ENCODE results near the gene SLC9A9.

DNA sequence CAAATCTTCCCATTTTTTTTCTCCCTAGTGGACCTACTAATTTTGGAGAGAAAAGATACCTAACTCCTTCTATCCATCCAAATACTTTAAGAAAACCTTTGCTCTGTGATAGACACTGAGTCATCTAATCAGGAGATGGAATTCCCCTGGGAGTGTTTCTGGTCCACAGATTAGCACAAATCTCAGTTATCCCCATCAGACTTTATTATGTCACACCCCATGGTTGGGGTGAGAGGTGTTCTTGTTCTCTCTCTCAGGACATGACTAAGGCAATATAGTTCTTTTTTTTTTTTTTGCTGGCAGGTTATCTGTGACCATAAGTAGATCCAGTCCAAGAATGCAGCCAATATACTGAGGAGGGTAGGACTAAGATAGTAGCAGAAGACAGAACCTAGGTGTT lies 15.8 kb downstream of the SLC9A9 start:
- TF ChIP-seq, protein P1, sequence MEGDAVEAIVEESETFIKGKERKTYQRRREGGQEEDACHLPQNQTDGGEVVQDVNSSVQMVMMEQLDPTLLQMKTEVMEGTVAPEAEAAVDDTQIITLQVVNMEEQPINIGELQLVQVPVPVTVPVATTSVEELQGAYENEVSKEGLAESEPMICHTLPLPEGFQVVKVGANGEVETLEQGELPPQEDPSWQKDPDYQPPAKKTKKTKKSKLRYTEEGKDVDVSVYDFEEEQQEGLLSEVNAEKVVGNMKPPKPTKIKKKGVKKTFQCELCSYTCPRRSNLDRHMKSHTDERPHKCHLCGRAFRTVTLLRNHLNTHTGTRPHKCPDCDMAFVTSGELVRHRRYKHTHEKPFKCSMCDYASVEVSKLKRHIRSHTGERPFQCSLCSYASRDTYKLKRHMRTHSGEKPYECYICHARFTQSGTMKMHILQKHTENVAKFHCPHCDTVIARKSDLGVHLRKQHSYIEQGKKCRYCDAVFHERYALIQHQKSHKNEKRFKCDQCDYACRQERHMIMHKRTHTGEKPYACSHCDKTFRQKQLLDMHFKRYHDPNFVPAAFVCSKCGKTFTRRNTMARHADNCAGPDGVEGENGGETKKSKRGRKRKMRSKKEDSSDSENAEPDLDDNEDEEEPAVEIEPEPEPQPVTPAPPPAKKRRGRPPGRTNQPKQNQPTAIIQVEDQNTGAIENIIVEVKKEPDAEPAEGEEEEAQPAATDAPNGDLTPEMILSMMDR (conservative IDR thresholded peaks at IDR 0.05; ENCODE audit: low read depth, low read length), result no peak
- TF ChIP-seq EZH2 (IDR thresholded peaks at IDR 0.05; ENCODE audit: borderline replicate concordance, low read depth, low read length, poor library complexity, severe bottlenecking), result no peak
